Adipose tissue (tissue), 3 donors: ENCODE data around the gene CLSTN3. TPM values are rescaled to one million over a fixed set of nuclear protein-coding genes. Genes with fewer than 3 reads are reported as not detected.

Source experiments
- H3K27ac ChIP-seq: one replicate; pipeline ENCODE4 v1.5.1; 2013; ENCODE audit warnings: low read depth, low read length
- WGBS, 3 donors: extraction: QIAGEN DNeasy Blood & Tissue Kit; methylation state at CpG; one replicate each; pipeline ENCODE4 v1.1.7; 2013; 5-methylcytosine and 5-hydroxymethylcytosine counted together
- polyA plus RNA-seq, 3 donors: library from polyadenylated mRNA; stranded (reverse); fragments of 200-250 nt; gene quantifications; one replicate each; pipeline ENCODE4 v1.2.3, GENCODE V29; 2013
- donor health status: healthy with polysubstance abuse.
- donor health status: Bipolar disorder and iron deficiency.
- donor health status: healthy.

Gene CLSTN3
- polyA plus RNA-seq: 10 to 100 TPM; 27.6 to 73.6 (median 68.0) TPM

- WGBS, 3 donors: 0% methylated on average over 36 to 40 of the region's 40 CpGs
- H3K27ac ChIP-seq: peak within 1 kb of the TSS; percentile 35
Measured at GRCh38 chr12:7129872-7130691, at the start of gene CLSTN3. TSS of gene CLSTN3 (plus strand) at chr12:7130371. CDS start at chr12:7130649, 278 bp downstream.

GRCh38 chr12:7081037-7081436 lies 49.1 kb upstream of the CLSTN3 start:
- H3K27ac ChIP-seq: no peak overlapping the region
- WGBS, 3 donors: 76 to 90% (median 87%) methylated on average over 14 of the region's 14 CpGs

- no peak overlapping the region for H3K27ac ChIP-seq
Measured at GRCh38 chr12:7083125-7083524, 47.0 kb upstream of the CLSTN3 start.

- H3K27ac ChIP-seq: no peak overlapping the region
Measured at GRCh38 chr12:7089196-7089871, 40.8 kb upstream of the CLSTN3 start.

GRCh38 chr12:7090222-7090998 lies 39.8 kb upstream of the CLSTN3 start:
- peak overlapping the region; percentile 85 for H3K27ac ChIP-seq
- 64 to 82% (median 68%) methylated on average over 16 of the region's 16 CpGs for WGBS, 3 donors

More at GRCh38 chr12:7089196-7089871, 40.8 kb upstream of the CLSTN3 start:
- WGBS, 3 donors: 83 to 84% (median 83%) methylated on average over 11 of the region's 11 CpGs

GRCh38 chr12:7091171-7091570 lies 39.0 kb upstream of the CLSTN3 start:
- H3K27ac ChIP-seq: peak overlapping the region; percentile 85
- 58 to 82% (median 72%) methylated on average over 7 of the region's 7 CpGs for WGBS, 3 donors

GRCh38 chr12:7091660-7092228 lies 38.4 kb upstream of the CLSTN3 start:
- H3K27ac ChIP-seq: peak overlapping the region; percentile 85
- WGBS, 3 donors: 27 to 46% (median 36%) methylated on average over 9 to 10 of the region's 10 CpGs

- 11 to 17% (median 15%) methylated on average over 16 of the region's 16 CpGs for WGBS, 3 donors
- H3K27ac ChIP-seq: peak within 1 kb of the TSS; percentile 85
Measured at GRCh38 chr12:7092229-7092985, 37.8 kb upstream of the CLSTN3 start, which contains the start of gene C1R. TSS of gene C1R (minus strand) at chr12:7092445. CDS start at chr12:7092388, 57 bp downstream.

- H3K27ac ChIP-seq: peak overlapping the region; percentile 24
- 69 to 73% (median 72%) methylated on average over 8 of the region's 8 CpGs for WGBS, 3 donors
Measured at GRCh38 chr12:7092986-7093460, 37.1 kb upstream of the CLSTN3 start.

GRCh38 chr12:7093486-7093885 lies 36.7 kb upstream of the CLSTN3 start:
- no peak overlapping the region for H3K27ac ChIP-seq
- 52 to 63% (median 63%) methylated on average over 5 of the region's 5 CpGs for WGBS, 3 donors

- H3K27ac ChIP-seq: no peak overlapping the region
- 47 to 58% (median 57%) methylated on average over 10 of the region's 10 CpGs for WGBS, 3 donors
Measured at GRCh38 chr12:7093892-7094291, 36.3 kb upstream of the CLSTN3 start.

- WGBS, 3 donors: 79 to 84% (median 84%) methylated on average over 26 of the region's 26 CpGs
- H3K27ac ChIP-seq: peak overlapping the region; percentile 55
Measured at GRCh38 chr12:7096006-7096932, 33.9 kb upstream of the CLSTN3 start.

- 82 to 84% (median 83%) methylated on average over 19 of the region's 19 CpGs for WGBS, 3 donors
- no peak overlapping the region for H3K27ac ChIP-seq
Measured at GRCh38 chr12:7096979-7097378, 33.2 kb upstream of the CLSTN3 start.

GRCh38 chr12:7099290-7099996 lies 30.7 kb upstream of the CLSTN3 start:
- no peak overlapping the region for H3K27ac ChIP-seq
- WGBS, 3 donors: 82 to 88% (median 87%) methylated on average over 9 of the region's 9 CpGs

GRCh38 chr12:7100239-7100638 lies 29.9 kb upstream of the CLSTN3 start:
- no peak overlapping the region for H3K27ac ChIP-seq
- 79 to 92% (median 87%) methylated on average over 4 of the region's 4 CpGs for WGBS, 3 donors

GRCh38 chr12:7101047-7101693 lies 29.0 kb upstream of the CLSTN3 start:
- H3K27ac ChIP-seq: no peak overlapping the region
- 85 to 92% (median 90%) methylated on average over 4 of the region's 4 CpGs for WGBS, 3 donors
